Measurements from ENCODE around the gene DIS3L2. TPM values are rescaled to one million over a fixed set of nuclear protein-coding genes. Genes with fewer than 3 reads are reported as not detected.

DIS3L2 gene
- total and polyA plus RNA-seq, 2 of the 4 experiments (the other 2 are of a cell fraction), result 14.7 to 19.2 TPM

DNA sequence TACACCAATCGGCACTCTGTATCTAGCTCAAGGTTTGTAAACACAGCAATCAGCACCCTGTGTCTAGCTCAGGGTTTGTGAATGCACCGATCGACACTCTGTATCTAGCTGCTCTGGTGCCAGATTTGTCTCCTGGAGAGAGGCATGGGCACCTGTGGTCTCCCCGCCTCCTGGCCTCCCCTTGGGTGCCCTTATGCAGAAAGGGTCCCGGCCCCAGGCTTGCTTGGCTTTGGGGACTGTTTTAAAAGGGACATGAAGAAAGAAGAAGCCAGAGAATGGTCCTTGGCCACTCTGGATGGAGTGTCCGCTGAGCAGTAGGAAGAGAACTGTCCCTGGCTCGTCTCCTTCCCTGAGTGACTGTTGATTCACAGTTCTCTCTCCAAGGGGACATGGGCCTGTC lies 405.5 kb downstream of the DIS3L2 start:
- Histone ChIP-seq H3K27ac (ENCODE audit: insufficient read depth, low read length) (no peak overlapping the region), H2BK20ac (ENCODE audit: low read depth, low read length) (no peak overlapping the region), H2BK120ac (ENCODE audit: low read depth, low read length) (no peak overlapping the region), H4K20me1 (ENCODE audit: insufficient read depth, low read length) (no peaks in the 10 kb centered on the region), H3K4me3 (ENCODE audit: insufficient read depth, low read depth, low read length) (no peak overlapping the region), H4K91ac (ENCODE audit: insufficient read depth, low read depth, low read length) (no peak overlapping the region), H2BK5ac (ENCODE audit: low read depth, low read length, poor library complexity, severe bottlenecking) (no peak overlapping the region), H3K4ac (ENCODE audit: low read depth, low read length) (no peak overlapping the region), H4K5ac (ENCODE audit: low read depth, low read length) (no peak overlapping the region), H3K9me3 (ENCODE audit: control insufficient read depth, insufficient read depth, low read length) (no peaks in the 10 kb centered on the region), H2AK9ac (replicated peaks; ENCODE audit: low read depth, low read length, poor library complexity) (no peak overlapping the region), H3K79me1 (ENCODE audit: low read depth in 1 of 2, low read length in 2 of 2) (no peaks in the 10 kb centered on the region), H4K8ac (ENCODE audit: low read depth in 2 of 2, low read length in 2 of 2) (no peak overlapping the region), H3K18ac (ENCODE audit: low read depth, low read length) (no peak overlapping the region), H3K9ac (ENCODE audit: low read depth, low read length) (no peak overlapping the region), H2AK5ac (ENCODE audit: low read depth, low read length) (no peak overlapping the region), H3K9me1 (ENCODE audit: insufficient read depth, low read length) (no peaks in the 10 kb centered on the region), H3K23ac (ENCODE audit: low read depth, low read length) (no peak overlapping the region), H3K27me3 (ENCODE audit: control insufficient read depth, insufficient read depth, low read length) (peaks cover 6% of the 10 kb centered on the region), H3K4me2 (ENCODE audit: low read depth, low read length) (no peak overlapping the region), H2AFZ (replicated peaks; ENCODE audit: low read length, poor library complexity) (no peak overlapping the region), H3K14ac (replicated peaks; ENCODE audit: low read depth, low read length) (no peak overlapping the region), H3K4me1 (ENCODE audit: control insufficient read depth, insufficient read depth, low read length) (peaks cover 2% of the 10 kb centered on the region; the same call in 1 of the 2 replicates), H3K36me3 (ENCODE audit: control insufficient read depth, insufficient read depth, low read length) (no peaks in the 10 kb centered on the region), H2BK15ac (ENCODE audit: low read depth, low read length) (no peak overlapping the region), H3K56ac (ENCODE audit: extremely low read depth, insufficient read depth, low read length) (no peak overlapping the region)
- POLR2A ChIA-PET (ENCODE audit: unreplicated experiment), result no interaction called here
- DNase-seq (no peak), ATAC-seq (ENCODE audit: low read depth) (no peak)
- CTCF ChIA-PET, result no interaction called here
- intact Hi-C loops (cut with micrococcal nuclease), result no loop called here
- dilution Hi-C loops (cut with HindIII; ENCODE audit: low sequenced_read_pairs, unreplicated experiment), result no loop called here
- TF ChIP-seq NFE2L2 (IDR thresholded peaks at IDR 0.05; ENCODE audit: low read depth, low read length), result no peak
- no peak for TF ChIP-seq POLR2A (IDR thresholded peaks at IDR 0.05; ENCODE audit: low read depth, low read length)
- TF ChIP-seq, protein P1, sequence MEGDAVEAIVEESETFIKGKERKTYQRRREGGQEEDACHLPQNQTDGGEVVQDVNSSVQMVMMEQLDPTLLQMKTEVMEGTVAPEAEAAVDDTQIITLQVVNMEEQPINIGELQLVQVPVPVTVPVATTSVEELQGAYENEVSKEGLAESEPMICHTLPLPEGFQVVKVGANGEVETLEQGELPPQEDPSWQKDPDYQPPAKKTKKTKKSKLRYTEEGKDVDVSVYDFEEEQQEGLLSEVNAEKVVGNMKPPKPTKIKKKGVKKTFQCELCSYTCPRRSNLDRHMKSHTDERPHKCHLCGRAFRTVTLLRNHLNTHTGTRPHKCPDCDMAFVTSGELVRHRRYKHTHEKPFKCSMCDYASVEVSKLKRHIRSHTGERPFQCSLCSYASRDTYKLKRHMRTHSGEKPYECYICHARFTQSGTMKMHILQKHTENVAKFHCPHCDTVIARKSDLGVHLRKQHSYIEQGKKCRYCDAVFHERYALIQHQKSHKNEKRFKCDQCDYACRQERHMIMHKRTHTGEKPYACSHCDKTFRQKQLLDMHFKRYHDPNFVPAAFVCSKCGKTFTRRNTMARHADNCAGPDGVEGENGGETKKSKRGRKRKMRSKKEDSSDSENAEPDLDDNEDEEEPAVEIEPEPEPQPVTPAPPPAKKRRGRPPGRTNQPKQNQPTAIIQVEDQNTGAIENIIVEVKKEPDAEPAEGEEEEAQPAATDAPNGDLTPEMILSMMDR (conservative IDR thresholded peaks at IDR 0.05; ENCODE audit: low read depth, low read length), result no peak
- no peak for TF ChIP-seq MAZ (IDR thresholded peaks at IDR 0.05; ENCODE audit: borderline replicate concordance, low read depth, low read length)
- TF ChIP-seq RAD21 (IDR thresholded peaks at IDR 0.05; ENCODE audit: low read length), result no peak
- TF ChIP-seq BHLHE40 (IDR thresholded peaks at IDR 0.05; ENCODE audit: low read depth, low read length), result no peak
- TF ChIP-seq MXI1 (IDR thresholded peaks at IDR 0.05; ENCODE audit: borderline replicate concordance, low read depth, low read length), result no peak
- TF ChIP-seq, protein P2, sequence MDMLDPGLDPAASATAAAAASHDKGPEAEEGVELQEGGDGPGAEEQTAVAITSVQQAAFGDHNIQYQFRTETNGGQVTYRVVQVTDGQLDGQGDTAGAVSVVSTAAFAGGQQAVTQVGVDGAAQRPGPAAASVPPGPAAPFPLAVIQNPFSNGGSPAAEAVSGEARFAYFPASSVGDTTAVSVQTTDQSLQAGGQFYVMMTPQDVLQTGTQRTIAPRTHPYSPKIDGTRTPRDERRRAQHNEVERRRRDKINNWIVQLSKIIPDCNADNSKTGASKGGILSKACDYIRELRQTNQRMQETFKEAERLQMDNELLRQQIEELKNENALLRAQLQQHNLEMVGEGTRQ (IDR thresholded peaks at IDR 0.05; ENCODE audit: low read depth, low read length), result no peak
- no peak for TF ChIP-seq SMC3 (IDR thresholded peaks at IDR 0.05; ENCODE audit: low read depth, low read length)
- TF ChIP-seq RCOR1 (IDR thresholded peaks at IDR 0.05; ENCODE audit: insufficient replicate concordance, low read length), result no peak
- no peak for TF ChIP-seq MAFK (IDR thresholded peaks at IDR 0.05; ENCODE audit: low read depth, low read length)
- TF ChIP-seq FOS (IDR thresholded peaks at IDR 0.05; ENCODE audit: low read depth, low read length), result no peak
- TF ChIP-seq CEBPB (IDR thresholded peaks at IDR 0.05; ENCODE audit: low read depth, low read length), result no peak
- TF ChIP-seq RFX5 (IDR thresholded peaks at IDR 0.05; ENCODE audit: low read depth, low read length), result no peak
- TF ChIP-seq, protein P3, sequence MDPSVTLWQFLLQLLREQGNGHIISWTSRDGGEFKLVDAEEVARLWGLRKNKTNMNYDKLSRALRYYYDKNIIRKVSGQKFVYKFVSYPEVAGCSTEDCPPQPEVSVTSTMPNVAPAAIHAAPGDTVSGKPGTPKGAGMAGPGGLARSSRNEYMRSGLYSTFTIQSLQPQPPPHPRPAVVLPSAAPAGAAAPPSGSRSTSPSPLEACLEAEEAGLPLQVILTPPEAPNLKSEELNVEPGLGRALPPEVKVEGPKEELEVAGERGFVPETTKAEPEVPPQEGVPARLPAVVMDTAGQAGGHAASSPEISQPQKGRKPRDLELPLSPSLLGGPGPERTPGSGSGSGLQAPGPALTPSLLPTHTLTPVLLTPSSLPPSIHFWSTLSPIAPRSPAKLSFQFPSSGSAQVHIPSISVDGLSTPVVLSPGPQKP (IDR thresholded peaks at IDR 0.05; ENCODE audit: borderline replicate concordance, low read depth, low read length), result no peak
- no peak for TF ChIP-seq CHD1 (IDR thresholded peaks at IDR 0.05; ENCODE audit: low read depth, low read length)
- no TSS peak for BruUV-seq (replicated peaks)
- 94% methylated on average over 2 of the region's 7 CpGs; no CpG with 5 or more reads in 1 of the 2 experiments for WGBS, 2 experiments (ENCODE audit: extremely low coverage in 2 of 2, insufficient read length in 1 of 2)
- in situ Hi-C loops (cut with MboI; ENCODE audit: low sequenced_read_pairs), result no loop called here
